IPS DF 19.7 (cell line): Measurements from ENCODE around the gene KPTN.

ENCODE experiments used
- DNase-seq: peaks from one replicate; pipeline ENCODE4 v3.0.0-alpha.2; 2013; ENCODE audit warnings: low read depth, low spot score

KPTN gene

GRCh38 chr19:47509170-47509847 is 25.3 kb upstream of the KPTN start:
- DNase-seq = no peak

DNA sequence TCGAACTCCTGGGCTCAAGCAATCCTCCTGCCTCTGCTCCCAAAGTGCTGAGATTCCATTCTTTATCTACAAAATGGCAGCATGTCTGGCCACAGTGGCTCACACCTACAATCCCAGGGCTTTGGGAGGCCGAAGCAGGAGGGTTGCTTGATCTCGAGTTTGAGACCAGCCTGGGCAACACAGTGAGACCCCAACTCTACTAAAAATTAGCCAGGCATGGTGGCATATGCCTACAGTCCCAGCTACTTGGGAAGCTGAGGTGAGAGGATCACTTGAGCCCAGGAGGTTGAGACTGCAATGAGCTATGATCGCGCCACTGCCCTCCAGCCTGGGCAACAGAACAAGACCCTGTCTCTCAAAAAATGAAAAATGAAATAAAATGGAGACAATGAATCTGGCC is 24.7 kb upstream of the KPTN start:
- no peak for DNase-seq

DNA sequence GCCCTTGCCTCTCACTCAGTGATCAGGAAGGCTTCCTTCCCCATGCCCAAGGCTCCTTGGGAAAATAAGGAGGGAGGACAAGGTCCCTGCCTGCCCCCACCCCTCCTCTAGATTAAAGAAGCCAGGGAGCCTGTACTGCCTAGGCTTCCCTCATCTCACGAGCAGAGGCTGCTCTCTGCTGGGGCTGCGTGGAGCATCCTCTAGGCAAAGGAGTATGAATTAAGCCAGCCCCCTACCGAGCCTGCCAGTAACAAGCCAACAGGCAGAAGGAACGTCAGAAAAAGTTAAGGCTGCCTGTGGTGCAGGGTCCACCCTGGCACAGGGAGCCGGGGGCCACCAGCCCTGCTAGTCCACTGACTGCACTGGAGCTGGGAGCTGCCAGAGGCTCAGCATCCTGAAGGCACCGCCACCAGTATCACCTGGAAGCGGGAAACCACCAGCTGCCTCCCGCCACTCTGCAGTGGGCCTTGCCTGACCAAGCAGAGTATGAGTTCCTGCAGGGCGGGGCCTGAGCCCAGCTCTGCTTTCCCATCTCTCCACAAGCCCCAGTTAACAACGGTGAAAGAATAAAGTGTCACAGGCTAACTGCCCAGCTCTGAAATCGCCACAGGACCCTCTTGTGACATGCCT is 24.0 kb upstream of the KPTN start:
- no peak for DNase-seq

DNA sequence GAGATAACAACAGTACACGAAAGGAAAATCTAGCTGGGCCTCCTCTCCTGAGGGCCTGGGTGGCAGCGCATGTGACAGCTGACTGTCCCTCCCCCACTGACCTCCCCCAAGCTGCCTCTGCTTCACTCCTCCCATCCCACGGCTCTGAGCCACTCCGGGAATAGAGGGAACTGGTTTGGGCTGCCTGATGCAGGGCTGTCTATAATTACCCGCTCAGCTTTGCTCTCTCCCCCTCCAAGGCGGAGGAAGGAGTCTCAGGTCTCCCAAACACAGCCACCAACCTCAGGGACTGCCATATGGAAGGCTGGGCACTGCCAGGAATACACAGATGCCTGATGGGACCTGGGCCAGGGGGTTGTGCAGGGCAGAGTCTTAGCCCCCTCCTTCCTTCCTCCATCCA is 23.0 kb upstream of the KPTN start:
- DNase-seq = no peak

DNA sequence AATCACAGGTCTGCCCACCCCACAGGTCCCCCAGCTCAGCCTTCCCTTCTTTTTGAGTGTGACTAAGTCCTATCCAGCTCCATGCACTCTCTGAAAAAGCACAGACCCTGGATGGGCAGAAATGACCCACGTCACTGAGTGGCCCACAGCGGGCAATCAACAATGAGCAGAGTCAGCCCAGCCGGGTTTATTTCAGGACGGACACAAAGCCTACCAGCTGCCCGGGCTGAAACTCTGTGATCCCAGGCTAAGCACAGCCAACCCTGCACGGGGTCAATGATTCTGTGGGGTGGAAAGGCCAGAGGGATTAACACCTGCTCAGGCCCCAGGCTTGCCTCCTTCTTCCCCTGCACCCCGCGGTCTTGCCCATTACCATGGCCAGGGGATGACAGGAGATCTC is 22.4 kb upstream of the KPTN start:
- DNase-seq = no peak

DNA sequence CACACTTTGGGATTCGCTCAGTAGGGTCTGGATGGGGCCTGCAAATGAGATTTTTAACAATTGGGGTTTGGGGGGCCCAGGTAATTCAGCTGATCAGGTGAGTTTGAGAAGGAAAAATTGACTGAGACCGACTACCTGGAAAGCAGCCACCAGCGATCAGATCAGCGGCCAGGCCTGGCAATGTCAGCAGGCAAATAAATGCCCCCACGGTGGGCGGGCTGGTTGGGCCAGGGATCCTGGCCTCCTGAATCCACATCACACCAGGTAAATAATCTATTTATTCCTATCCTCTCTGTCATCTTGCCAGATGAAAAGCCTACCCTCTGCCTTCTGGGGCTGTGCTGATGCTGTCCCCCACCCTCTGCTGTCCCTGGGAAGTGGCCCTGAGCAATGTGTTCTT is 21.5 kb upstream of the KPTN start:
- DNase-seq = no peak

- DNase-seq = no peak
Measured at GRCh38 chr19:47503826-47504150, 19.8 kb upstream of the KPTN start.

DNA sequence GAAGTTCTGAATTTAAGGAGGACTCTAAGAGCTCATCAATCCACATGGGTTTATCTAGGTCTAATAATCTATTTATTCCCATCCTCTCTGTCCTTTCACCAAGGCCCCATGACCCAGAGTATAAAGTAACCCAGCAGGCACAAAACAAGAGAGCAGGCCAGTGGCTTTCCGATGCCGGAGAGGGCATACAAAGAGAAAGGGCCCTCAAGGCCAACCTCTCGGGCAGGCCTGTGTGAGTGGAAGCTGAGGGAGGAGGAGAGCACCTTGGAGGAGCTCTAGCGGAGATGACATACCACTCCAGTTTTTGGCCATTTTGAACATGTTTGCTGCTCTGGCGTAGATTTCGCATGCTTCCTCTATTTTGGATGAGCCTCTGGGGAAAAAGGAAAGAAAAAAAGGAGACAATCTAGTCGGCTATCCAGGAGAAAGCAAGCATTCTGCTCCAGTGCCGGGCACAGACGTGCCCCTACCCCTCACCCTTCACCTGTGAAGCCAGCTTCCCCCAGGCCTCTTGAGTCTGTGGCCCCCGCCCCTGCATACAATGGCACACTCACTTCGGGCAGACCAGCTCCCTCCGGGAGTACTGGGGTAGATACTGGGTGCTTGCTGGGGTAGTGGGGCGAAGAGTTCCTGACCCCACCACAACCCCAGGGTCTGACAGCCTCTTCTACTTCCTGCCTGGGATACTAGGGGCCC is 19.3 kb upstream of the KPTN start:
- DNase-seq = no peak

- DNase-seq = no peak
Measured at GRCh38 chr19:47499863-47500830, 16.1 kb upstream of the KPTN start.

DNA sequence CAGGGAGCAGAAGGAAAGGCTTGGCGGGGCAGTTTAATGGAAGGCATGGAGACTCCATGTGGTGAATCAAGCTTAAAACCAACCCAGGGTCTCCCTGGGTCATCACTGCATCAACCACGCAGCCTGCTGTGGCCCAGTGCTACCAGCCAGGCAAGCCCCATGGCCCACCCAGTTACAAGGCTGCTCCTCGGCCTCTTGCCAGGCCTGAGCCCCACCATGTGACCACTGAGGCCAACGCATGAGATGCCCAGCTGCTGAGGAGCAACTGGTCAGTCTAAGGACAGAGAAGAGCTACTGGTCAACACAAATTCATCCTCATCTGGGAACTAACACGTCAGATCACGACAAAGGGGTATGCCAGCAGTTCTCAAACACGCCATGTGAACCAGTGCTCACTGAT is 15.4 kb upstream of the KPTN start:
- no peak for DNase-seq

DNA sequence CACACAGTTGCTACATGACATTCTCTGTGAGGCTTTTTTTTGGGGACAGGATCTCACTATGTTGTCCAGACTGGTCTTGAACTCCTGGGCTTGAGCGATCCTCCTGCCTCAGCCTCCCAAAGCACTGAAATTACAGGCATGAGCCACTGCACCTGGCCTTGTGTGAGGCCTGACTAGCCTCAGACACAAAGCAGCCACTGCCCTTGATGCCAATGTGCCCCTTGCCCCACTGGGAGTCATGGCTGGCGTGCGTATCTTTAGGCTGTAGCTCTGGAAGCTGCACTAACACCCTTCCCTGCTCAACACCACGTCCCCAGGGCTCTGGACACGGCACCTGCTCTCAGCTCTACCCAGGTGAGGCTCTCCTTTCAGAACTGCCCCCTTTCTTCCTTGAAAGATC is 14.5 kb upstream of the KPTN start:
- DNase-seq = no peak

DNA sequence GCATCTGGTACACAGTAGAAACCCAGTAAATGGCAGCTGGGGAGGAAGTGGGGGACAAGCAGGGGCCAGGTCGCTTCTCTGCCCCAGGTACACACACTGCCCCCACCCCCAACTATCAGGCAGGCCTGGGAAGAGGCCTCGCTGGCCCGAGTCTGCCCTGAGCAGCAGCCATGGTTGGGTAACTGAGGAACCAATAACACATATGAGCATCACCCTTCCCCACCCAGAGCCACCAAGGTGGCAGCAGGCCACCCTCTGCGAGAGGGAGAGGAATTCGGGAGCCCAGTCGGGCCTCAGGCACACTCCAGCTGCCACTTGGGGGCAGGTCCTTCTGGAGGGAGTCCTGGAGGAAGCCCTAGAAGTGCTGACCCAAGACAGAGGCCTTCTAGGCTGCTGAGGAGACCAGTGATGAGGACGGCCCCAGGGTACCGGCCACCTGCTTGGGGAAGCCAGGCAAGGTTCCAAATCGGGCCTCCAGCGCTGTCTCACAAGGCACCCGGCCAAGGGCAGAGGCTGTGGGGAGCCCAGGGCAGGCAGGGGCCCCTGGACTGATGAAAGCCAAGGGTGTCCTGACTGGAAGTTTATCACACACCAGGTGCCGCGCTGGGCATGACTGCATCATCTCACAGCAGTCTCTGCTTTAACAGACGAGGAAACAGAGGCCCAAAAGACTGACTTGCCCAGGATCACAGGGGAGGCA is 14.0 kb upstream of the KPTN start:
- no peak for DNase-seq

GRCh38 chr19:47497050-47497766 is 13.2 kb upstream of the KPTN start:
- no peak for DNase-seq

- no peak for DNase-seq
Measured at GRCh38 chr19:47495478-47496372, 11.7 kb upstream of the KPTN start.

DNA sequence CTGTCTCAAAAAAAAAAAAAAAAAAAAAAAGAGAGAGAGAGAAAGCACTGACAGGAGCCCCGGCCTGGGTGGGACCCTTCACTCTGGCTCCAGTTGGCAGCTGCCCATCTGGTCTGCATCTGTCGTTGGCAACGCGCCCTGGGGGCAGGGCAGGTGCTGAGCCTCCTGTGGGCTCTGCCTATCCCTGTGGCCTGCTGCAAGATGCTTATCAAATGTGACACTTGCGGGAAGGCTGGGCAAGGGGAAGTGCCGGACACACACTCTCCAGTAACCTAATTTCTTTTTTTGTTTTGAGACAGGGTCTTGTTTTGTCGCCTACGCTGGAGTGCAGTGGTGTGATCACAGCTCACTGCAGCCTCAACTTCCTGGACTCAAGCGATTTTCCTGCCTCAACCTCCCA is 10.7 kb upstream of the KPTN start:
- no peak for DNase-seq

DNA sequence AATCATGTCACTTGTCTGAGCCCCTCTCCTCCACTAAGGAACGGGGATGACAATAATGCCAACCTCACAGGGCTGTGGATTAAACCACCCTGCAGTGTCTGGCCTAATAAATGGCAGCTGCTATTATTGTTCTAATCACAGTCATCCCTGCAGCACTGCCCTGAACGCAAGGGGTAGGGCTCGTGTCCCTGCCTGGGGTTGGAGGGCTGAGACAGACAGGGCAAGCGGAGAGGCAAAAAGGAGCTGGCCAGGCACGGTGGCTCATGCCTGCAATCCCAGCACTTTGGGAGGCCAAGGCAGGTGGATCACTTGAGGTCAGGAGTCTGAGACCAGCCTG is 10.2 kb upstream of the KPTN start:
- no peak for DNase-seq

- no peak for DNase-seq
Measured at GRCh38 chr19:47493378-47494210, 9.6 kb upstream of the KPTN start.

GRCh38 chr19:47492571-47493377 is 8.8 kb upstream of the KPTN start:
- DNase-seq = no peak
